Suprapubic skin (tissue), 4 donors: Measurements from ENCODE around the gene IL18R1. TPM values are rescaled to one million over a fixed set of nuclear protein-coding genes. Genes with fewer than 3 reads are reported as not detected.

Experiments
- DNase-seq, 2 donors: peaks; one replicate each; pipeline ENCODE4 v3.0.0-alpha.2; 2019; ENCODE audit warnings: low spot score in 2 of 2
- H3K27ac ChIP-seq: fragments of 200-600 bp; sonication (generic); one replicate; pipeline ENCODE4 v1.5.1; 2019
- H3K27me3 ChIP-seq: fragments of 200-600 bp; sonication (generic); one replicate; pipeline ENCODE4 v1.5.1; 2019
- H3K36me3 ChIP-seq: fragments of 200-600 bp; sonication (generic); one replicate; pipeline ENCODE4 v1.5.1; 2019
- H3K4me1 ChIP-seq: fragments of 200-600 bp; sonication (generic); one replicate; pipeline ENCODE4 v1.5.1; 2019
- H3K4me3 ChIP-seq: fragments of 200-600 bp; sonication (generic); one replicate; pipeline ENCODE4 v1.5.1; 2019; ENCODE audit warnings: mild to moderate bottlenecking
- H3K9me3 ChIP-seq: fragments of 200-600 bp; sonication (generic); one replicate; pipeline ENCODE4 v1.5.1; 2019
- CTCF ChIP-seq, 2 donors: fragments of 200-600 bp in 1 of 2; fragments of 450-650 bp in 1 of 2; sonication (generic) in 1 of 2; IDR thresholded peaks; one replicate each; pipeline ENCODE4 v1.5.1; 2016 to 2019; ENCODE audit warnings: antibody characterized with exemption in 2 of 2, mild to moderate bottlenecking in 1 of 2, moderate library complexity in 1 of 2
- EP300 ChIP-seq: sonication (generic); formaldehyde crosslinking; IDR thresholded peaks from one replicate; pipeline ENCODE4 v1.6.1; 2017; ENCODE audit warnings: antibody characterized with exemption
- POLR2A ChIP-seq, 2 donors: fragments of 450-650 bp; IDR thresholded peaks; one replicate each; pipeline ENCODE4 v1.6.1; 2017; ENCODE audit warnings: antibody characterized with exemption in 2 of 2, mild to moderate bottlenecking in 2 of 2, moderate library complexity in 2 of 2
- POLR2AphosphoS5 ChIP-seq, 3 donors: sonication (generic); formaldehyde crosslinking; IDR thresholded peaks; one replicate each; pipeline ENCODE4 v1.6.1; 2017; ENCODE audit warnings: antibody characterized with exemption in 3 of 3
- WGBS: methylation state at CpG from one replicate; pipeline ENCODE4 v1.1.5; 2018; 5-methylcytosine and 5-hydroxymethylcytosine counted together
- total RNA-seq, 4 donors: library from RNA; depleted of rRNA; stranded (reverse); fragments of >200 nt; gene quantifications; one replicate each; pipeline ENCODE4 v1.1.0, GENCODE V29; 2016

The IL18R1 gene
- total RNA-seq, 4 donors from 2014 or later, result 0.89 to 7.2 (median 2.2) TPM

GRCh38 chr2:102366406-102367112 is 11.0 kb downstream of the IL18R1 start:
- no peak overlapping the region for H3K27ac ChIP-seq
- TF ChIP-seq CTCF (IDR thresholded peaks at IDR 0.05), result no peak
- no peak for TF ChIP-seq POLR2A (IDR thresholded peaks at IDR 0.05)
- TF ChIP-seq POLR2AphosphoS5 (IDR thresholded peaks at IDR 0.05), result no peak
- TF ChIP-seq EP300, result no peak
- peaks cover 11% of the 10 kb centered on the region for H3K36me3 ChIP-seq
- no peaks in the 10 kb centered on the region for H3K4me1 ChIP-seq
- H3K9me3 ChIP-seq, result no peaks in the 10 kb centered on the region
- WGBS, result 81% methylated on average over 3 of the region's 3 CpGs
- H3K4me3 ChIP-seq, result no peak overlapping the region
- H3K27me3 ChIP-seq, result no peaks in the 10 kb centered on the region
- DNase-seq, result no peak

- Histone ChIP-seq H3K36me3 (peaks cover 11% of the 10 kb centered on the region), H3K4me3 (no peak overlapping the region), H3K4me1 (no peaks in the 10 kb centered on the region), H3K27me3 (no peaks in the 10 kb centered on the region), H3K9me3 (no peaks in the 10 kb centered on the region), H3K27ac (no peak overlapping the region)
- DNase-seq, result no peak
- no peak for TF ChIP-seq POLR2AphosphoS5 (IDR thresholded peaks at IDR 0.05)
- TF ChIP-seq POLR2A (IDR thresholded peaks at IDR 0.05), result no peak
- TF ChIP-seq EP300, result no peak
- no peak for TF ChIP-seq CTCF (IDR thresholded peaks at IDR 0.05)
- WGBS, result 88% methylated on average over 6 of the region's 6 CpGs
Measured at GRCh38 chr2:102367331-102367971, 11.9 kb downstream of the IL18R1 start.

- Histone ChIP-seq H3K4me3 (no peak overlapping the region), H3K27me3 (no peaks in the 10 kb centered on the region), H3K4me1 (no peaks in the 10 kb centered on the region), H3K9me3 (no peaks in the 10 kb centered on the region), H3K27ac (no peak overlapping the region), H3K36me3 (peaks cover 11% of the 10 kb centered on the region)
- no peak for DNase-seq
- 89% methylated on average over 5 of the region's 5 CpGs for WGBS
- TF ChIP-seq POLR2A (IDR thresholded peaks at IDR 0.05) (no peak), EP300 (no peak), CTCF (IDR thresholded peaks at IDR 0.05) (no peak), POLR2AphosphoS5 (IDR thresholded peaks at IDR 0.05) (no peak)
Measured at GRCh38 chr2:102368461-102369109, 13.0 kb downstream of the IL18R1 start.

GRCh38 chr2:102369866-102370265 is 14.3 kb downstream of the IL18R1 start:
- TF ChIP-seq POLR2AphosphoS5 (IDR thresholded peaks at IDR 0.05) (no peak), CTCF (IDR thresholded peaks at IDR 0.05) (no peak), EP300 (no peak), POLR2A (IDR thresholded peaks at IDR 0.05) (no peak)
- H3K27me3 ChIP-seq, result no peaks in the 10 kb centered on the region
- H3K36me3 ChIP-seq, result peaks cover under 1% of the 10 kb centered on the region
- no peaks in the 10 kb centered on the region for H3K4me1 ChIP-seq
- 100% methylated on average over 1 of the region's 1 CpG for WGBS
- no peak overlapping the region for H3K4me3 ChIP-seq
- H3K9me3 ChIP-seq, result no peaks in the 10 kb centered on the region
- no peak for DNase-seq
- no peak overlapping the region for H3K27ac ChIP-seq

- Histone ChIP-seq H3K4me1 (no peaks in the 10 kb centered on the region), H3K27ac (no peak overlapping the region), H3K4me3 (no peak overlapping the region), H3K9me3 (no peaks in the 10 kb centered on the region), H3K27me3 (no peaks in the 10 kb centered on the region), H3K36me3 (no peaks in the 10 kb centered on the region)
- WGBS, result 79% methylated on average over 1 of the region's 1 CpG
- no peak for DNase-seq
- no peak for TF ChIP-seq POLR2A (IDR thresholded peaks at IDR 0.05)
- no peak for TF ChIP-seq POLR2AphosphoS5 (IDR thresholded peaks at IDR 0.05)
- no peak for TF ChIP-seq CTCF (IDR thresholded peaks at IDR 0.05)
- no peak for TF ChIP-seq EP300
Measured at GRCh38 chr2:102376052-102376591, 20.5 kb downstream of the IL18R1 start.
